OCI-LY7 (cell line): ENCODE measurements around the gene NCOA5. TPM values are rescaled to one million over a fixed set of nuclear protein-coding genes. Genes with fewer than 3 reads are reported as not detected.

ENCODE experiments used
- BruUV-seq: library from RNA; stranded (reverse); fragments of 400-500 nt; replicated peaks from 2 replicates; lab custom pipeline; 2021; lab: Mats Ljungman, UMichigan
- CTCF ChIA-PET: fragments of 300-600 bp; sonication (Branson Sonifier 250); formaldehyde crosslinking; loops from one replicate; lab custom pipeline; 2022; ENCODE audit warnings: antibody characterized with exemption; ENCODE audit not compliant: unreplicated experiment; lab: Charles Lee
- POLR2A ChIA-PET: fragments of 300-600 bp; sonication (Branson Sonifier 250); formaldehyde crosslinking; loops from one replicate; lab custom pipeline; 2022; ENCODE audit warnings: antibody characterized with exemption; lab: Charles Lee
- DNase-seq: peaks from one replicate; pipeline ENCODE4 v3.0.0-alpha.2; 2015; ENCODE audit warnings: low spot score
- H2AFZ ChIP-seq: fragments of 200-600 bp; sonication (generic), shearing (Covaris generic); 2 replicates; pipeline ENCODE4 v1.6.1; 2014; ENCODE audit warnings: mild to moderate bottlenecking, antibody characterized with exemption, low read length, moderate library complexity
- H3K27ac ChIP-seq: fragments of 200-600 bp; sonication (generic); 2 replicates; pipeline ENCODE4 v1.5.1; 2014; ENCODE audit warnings: mixed run types, low read depth, mild to moderate bottlenecking, moderate library complexity, low read length, inconsistent platforms; ENCODE audit not compliant: poor library complexity, severe bottlenecking
- H3K36me3 ChIP-seq: fragments of 200-600 bp; sonication (generic); 2 replicates; pipeline ENCODE4 v1.6.1; 2014; ENCODE audit warnings: mild to moderate bottlenecking, antibody characterized with exemption, low read length, moderate library complexity, mixed read lengths; ENCODE audit not compliant: insufficient read depth
- H3K4me1 ChIP-seq: fragments of 200-600 bp; sonication (generic); 2 replicates; pipeline ENCODE4 v1.5.1; 2014; ENCODE audit warnings: mild to moderate bottlenecking, low read length; ENCODE audit not compliant: insufficient read depth, poor library complexity, severe bottlenecking
- H3K4me2 ChIP-seq: fragments of 200-600 bp; sonication (generic); 2 replicates; pipeline ENCODE4 v1.6.1; 2014; ENCODE audit warnings: mild to moderate bottlenecking, low read length
- H3K4me3 ChIP-seq: fragments of 200-600 bp; sonication (generic); 2 replicates; pipeline ENCODE4 v1.5.1; 2014; ENCODE audit warnings: mild to moderate bottlenecking, low read depth, low read length; ENCODE audit not compliant: poor library complexity, severe bottlenecking
- H3K79me2 ChIP-seq: fragments of 200-600 bp; sonication (generic); 2 replicates; pipeline ENCODE4 v1.6.1; 2016; ENCODE audit warnings: low read depth, mild to moderate bottlenecking, low read length, moderate library complexity, mixed read lengths; ENCODE audit not compliant: insufficient read depth
- H3K9me2 ChIP-seq: fragments of 200-600 bp; sonication (generic); 2 replicates; pipeline ENCODE4 v1.6.1; 2016; ENCODE audit warnings: mild to moderate bottlenecking, low read length, mixed read lengths; ENCODE audit not compliant: insufficient read depth
- H3K9me3 ChIP-seq: fragments of 200-600 bp; sonication (generic); 2 replicates; pipeline ENCODE4 v1.6.1; 2014; ENCODE audit warnings: mild to moderate bottlenecking, mixed run types, low read length, mixed read lengths
- H4K20me1 ChIP-seq: fragments of 200-600 bp; sonication (generic); 2 replicates; pipeline ENCODE4 v1.6.1; 2014; ENCODE audit warnings: mild to moderate bottlenecking, antibody characterized with exemption, low read length, moderate library complexity, mixed read lengths; ENCODE audit not compliant: insufficient read depth
- EZH2phosphoT487 ChIP-seq: fragments of 200-600 bp; sonication (generic); IDR thresholded peaks from 2 replicates; pipeline ENCODE4 v1.6.1; 2018; ENCODE audit warnings: low read depth, borderline replicate concordance, mild to moderate bottlenecking, mixed run types, antibody characterized with exemption, low read length, moderate library complexity, mixed read lengths
- intact Hi-C: fragments of 100-400 bp; cut with micrococcal nuclease; formaldehyde crosslinking; loops from one replicate; pipeline ENCODE4 v1.10.0; 2022; ENCODE audit not compliant: unreplicated experiment
- total RNA-seq, 2 experiments: library from RNA; depleted of rRNA in 1 of 2; stranded (reverse); fragments of >200 nt in 1 of 2; shearing (Covaris generic) in 1 of 2; gene quantifications; 2 replicates each; pipeline ENCODE4 v1.2.3, GENCODE V29; 2014 to 2022
- TF ChIP-seq, protein P1 (sequence below): fragments of 200-600 bp; sonication (generic); conservative IDR thresholded peaks from 2 replicates; pipeline ENCODE4 v1.5.1; 2014; ENCODE audit warnings: mild to moderate bottlenecking, antibody characterized with exemption, low read length, moderate library complexity, mixed read lengths

The NCOA5 gene
- total RNA-seq, 2 experiments from 2014 or later, result 23.4 to 33.7 TPM

DNA sequence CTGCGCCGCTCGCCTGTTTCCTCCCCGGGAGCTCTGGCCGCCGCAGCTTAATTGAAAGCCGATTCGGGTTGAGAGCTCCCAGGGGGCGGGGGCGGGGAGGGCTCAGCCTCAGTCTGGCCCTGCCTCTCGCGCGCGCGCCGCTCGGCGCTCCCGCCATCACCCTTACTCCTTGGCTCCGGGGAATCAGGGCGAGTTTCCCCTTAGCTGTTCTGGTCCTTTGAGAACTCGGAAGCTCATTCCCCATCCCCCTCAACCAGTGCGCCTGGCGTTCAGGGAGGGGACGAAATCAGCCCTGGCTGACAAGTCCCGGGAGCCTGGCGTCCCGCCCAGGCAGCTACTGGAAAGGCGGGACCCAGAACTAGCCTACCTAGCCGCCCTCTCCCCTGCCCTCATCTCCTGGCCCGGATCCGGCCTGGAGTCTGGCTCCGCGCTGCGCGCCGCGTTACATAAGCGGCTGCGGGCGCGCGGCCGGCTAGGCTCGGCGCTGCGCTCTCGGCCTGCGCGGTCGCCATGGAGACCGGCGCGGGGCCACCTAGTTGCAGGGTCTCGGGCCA, 58.0 kb downstream of the NCOA5 start:
- H3K4me2 ChIP-seq, result no peak overlapping the region
- H3K27ac ChIP-seq, result no peak overlapping the region
- no peaks in the 10 kb centered on the region for H3K79me2 ChIP-seq
- TF ChIP-seq, protein P1, sequence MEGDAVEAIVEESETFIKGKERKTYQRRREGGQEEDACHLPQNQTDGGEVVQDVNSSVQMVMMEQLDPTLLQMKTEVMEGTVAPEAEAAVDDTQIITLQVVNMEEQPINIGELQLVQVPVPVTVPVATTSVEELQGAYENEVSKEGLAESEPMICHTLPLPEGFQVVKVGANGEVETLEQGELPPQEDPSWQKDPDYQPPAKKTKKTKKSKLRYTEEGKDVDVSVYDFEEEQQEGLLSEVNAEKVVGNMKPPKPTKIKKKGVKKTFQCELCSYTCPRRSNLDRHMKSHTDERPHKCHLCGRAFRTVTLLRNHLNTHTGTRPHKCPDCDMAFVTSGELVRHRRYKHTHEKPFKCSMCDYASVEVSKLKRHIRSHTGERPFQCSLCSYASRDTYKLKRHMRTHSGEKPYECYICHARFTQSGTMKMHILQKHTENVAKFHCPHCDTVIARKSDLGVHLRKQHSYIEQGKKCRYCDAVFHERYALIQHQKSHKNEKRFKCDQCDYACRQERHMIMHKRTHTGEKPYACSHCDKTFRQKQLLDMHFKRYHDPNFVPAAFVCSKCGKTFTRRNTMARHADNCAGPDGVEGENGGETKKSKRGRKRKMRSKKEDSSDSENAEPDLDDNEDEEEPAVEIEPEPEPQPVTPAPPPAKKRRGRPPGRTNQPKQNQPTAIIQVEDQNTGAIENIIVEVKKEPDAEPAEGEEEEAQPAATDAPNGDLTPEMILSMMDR, result no peak
- no peak for TF ChIP-seq EZH2phosphoT487
- no peaks in the 10 kb centered on the region for H3K9me2 ChIP-seq
- ChIA-PET POLR2A (no interaction called here), CTCF (interaction anchor here (1.0 kb wide), 1 partner anchor 44 kb away, joined by 3 read pairs; no protein-coding TSS in a partner anchor)
- no peak for DNase-seq
- intact Hi-C loops, result no loop called here
- H4K20me1 ChIP-seq, result no peaks in the 10 kb centered on the region
- no peak overlapping the region for H3K4me3 ChIP-seq
- BruUV-seq, result no TSS peak
- no peak overlapping the region for H2AFZ ChIP-seq
- H3K9me3 ChIP-seq, result no peaks in the 10 kb centered on the region
- no peaks in the 10 kb centered on the region for H3K36me3 ChIP-seq
- H3K4me1 ChIP-seq, result no peaks in the 10 kb centered on the region

DNA sequence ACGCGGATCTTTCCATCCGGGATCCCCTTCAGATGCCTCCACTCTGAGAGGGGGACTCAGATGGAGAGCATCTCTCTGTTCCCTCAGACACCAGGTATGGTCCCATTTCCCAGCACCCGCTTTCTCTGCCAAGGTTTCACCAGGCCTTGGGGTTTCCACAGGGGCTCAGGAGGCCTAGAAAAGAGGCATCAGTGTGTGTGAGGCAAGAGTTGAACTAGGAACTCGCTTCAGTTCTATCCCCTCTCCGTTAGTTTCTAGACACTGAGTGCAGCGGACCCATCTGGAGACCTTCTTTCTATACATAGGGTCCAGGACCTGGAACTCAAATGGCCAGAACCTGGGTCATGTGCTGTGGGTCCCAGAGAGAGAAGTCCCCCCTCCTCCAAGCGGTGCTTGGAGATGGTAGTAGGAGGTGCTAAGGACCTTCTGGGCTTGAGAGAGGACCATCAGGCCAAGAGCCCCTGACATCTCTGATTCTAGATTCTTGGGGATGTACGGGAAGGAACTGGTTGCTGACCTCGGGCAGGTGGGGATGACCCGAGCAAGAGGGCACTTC, 58.7 kb downstream of the NCOA5 start:
- intact Hi-C loops, result no loop called here
- no peak overlapping the region for H3K4me3 ChIP-seq
- POLR2A ChIA-PET, result no interaction called here

More for the DNA sequence above, 58.7 kb downstream of the NCOA5 start:
- Histone ChIP-seq H3K36me3 (no peaks in the 10 kb centered on the region), H3K4me1 (no peaks in the 10 kb centered on the region), H3K9me2 (no peaks in the 10 kb centered on the region), H2AFZ (no peak overlapping the region), H3K79me2 (no peaks in the 10 kb centered on the region), H3K9me3 (no peaks in the 10 kb centered on the region), H4K20me1 (no peaks in the 10 kb centered on the region; the same call in 1 of the 2 replicates), H3K27ac (no peak overlapping the region), H3K4me2 (no peak overlapping the region)
- no TSS peak for BruUV-seq
- TF ChIP-seq EZH2phosphoT487, result no peak
- TF ChIP-seq, protein P1, result no peak
- CTCF ChIA-PET, result no interaction called here
- DNase-seq, result no peak
